ENCODE data around the gene EFNA5.
"Not testable (repeated sequence)": the region's sequence is repeated elsewhere in the genome, so short reads cannot be mapped to it uniquely, and the experiment has no call there.

The EFNA5 gene

GRCh38 chr5:107365320-107366109 lies 305.2 kb downstream of the EFNA5 start:
- peak; percentile 92 for DNase-seq (ENCODE audit: low spot score)

GRCh38 chr5:107364443-107365319 lies 306.1 kb downstream of the EFNA5 start:
- DNase-seq (ENCODE audit: low spot score), result peak; percentile 37

DNA sequence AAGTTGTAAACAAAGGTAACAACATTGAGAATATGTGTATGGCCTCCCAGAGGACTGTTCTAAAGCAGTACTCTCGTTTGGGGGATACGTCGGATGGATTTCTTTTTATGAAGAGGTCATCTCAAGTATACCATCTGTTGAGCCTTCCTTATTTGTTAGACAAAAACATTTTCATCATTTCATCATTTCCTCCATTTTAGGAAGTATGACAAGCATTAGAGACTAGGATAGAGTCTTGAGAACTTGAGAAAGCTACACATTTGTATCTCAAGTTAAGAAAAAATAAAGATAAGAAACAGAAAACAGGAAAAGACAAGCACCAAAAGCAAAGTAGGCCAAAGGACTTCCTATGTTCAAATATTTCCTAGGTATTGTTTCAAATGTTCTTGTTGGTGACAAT lies 307.0 kb downstream of the EFNA5 start:
- DNase-seq (ENCODE audit: low spot score), result no peak

DNA sequence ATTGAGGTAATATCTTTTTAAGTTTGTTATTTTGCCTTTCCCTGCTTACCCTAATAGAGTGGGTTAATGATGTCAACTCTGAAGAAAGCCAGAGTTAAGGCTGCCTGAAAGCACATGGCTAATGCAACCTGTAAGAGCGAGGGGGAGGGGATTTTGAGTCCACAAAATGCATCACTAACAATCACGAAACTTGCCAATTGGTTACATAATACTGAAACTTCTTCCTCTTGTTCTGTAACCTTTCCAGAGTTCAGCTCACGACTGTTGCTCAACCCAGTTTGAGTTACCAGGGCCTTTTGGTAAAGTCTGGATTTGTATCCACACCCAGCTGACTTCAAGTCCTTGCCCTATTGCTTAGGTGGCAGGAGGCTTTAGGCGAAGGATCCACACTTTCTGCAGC lies 308.8 kb downstream of the EFNA5 start:
- DNase-seq (ENCODE audit: low spot score), result peak; percentile 13

DNA sequence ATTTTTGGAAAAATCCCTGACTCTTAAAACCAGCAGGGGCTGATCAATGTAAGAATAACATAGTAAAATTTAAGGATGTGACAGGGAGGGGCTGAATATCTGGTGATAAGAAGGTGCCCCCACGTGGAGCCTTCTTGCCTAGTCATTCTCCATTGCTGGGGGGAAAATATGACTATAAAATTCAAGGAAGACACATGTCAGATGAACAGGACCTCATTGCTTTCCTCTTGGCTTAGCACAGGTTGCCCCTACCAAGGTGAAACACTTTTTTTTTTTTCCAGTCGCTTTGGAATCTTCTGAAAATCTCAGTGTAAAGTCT lies 310.9 kb downstream of the EFNA5 start:
- DNase-seq (ENCODE audit: low spot score), result no peak

DNA sequence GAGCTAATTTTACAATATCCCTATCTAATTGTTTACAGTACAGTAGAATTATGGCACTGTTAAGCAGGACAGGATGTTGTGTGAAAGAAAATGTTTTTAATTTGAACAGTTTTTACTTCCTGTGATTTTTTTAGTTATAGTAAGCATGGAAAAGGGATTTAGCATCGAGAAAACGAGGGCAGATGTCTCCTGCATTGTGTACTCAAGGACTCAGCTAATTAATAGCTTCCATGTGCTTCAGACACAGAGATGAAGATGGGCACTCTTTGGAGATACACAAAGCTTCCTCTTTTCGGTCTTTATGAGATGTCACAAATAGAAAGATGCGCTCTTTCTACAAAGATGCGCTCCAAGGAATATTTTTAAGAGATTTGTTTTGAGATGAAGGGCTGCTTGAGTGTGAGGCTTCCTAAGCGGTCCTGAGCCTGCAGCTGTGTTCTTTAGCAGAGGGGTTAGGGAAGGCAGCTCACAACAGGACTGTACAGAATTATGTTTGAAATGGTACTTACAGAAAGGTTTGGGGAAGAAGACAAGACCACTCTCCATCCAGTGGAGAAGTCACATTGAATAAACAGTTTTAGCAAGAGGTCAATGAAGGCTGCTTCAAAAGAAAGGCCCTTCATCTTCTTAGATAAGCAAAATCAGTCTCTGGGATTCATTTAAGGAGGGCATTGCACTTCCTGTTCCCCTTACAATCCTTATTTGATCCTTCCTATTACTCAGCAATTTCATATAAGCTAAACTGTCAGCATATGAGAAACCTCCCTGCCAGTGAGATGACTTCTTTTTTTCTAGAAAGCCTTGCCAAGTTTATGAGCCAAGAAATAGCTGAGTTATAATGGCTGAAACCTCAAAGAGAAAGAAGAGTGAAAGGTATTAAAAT lies 311.5 kb downstream of the EFNA5 start:
- DNase-seq (ENCODE audit: low spot score), result peak; percentile 17

GRCh38 chr5:107356891-107357290 lies 313.8 kb downstream of the EFNA5 start:
- no peak for DNase-seq (ENCODE audit: low spot score)

DNA sequence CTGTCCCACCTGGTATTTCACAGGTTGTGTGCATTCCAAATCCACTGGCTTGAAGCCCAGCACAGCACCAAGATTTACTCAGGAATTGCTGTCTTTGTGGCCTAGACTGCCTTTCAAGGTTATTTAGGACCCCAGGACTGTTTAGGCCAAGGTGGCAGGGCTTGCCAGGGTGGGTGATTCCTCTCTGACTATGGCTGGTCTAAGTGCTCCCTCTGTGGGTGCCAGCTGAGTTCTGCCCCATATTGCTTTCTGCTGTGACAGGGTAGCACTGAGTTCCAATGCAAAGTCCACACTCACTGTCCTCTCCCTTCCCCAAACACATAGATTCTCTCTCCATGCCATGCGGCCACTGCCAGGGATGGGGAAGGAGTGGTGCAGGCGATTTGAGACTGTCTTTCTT lies 318.2 kb downstream of the EFNA5 start:
- no peak for DNase-seq (ENCODE audit: low spot score)

- not testable (repeated sequence) for DNase-seq (ENCODE audit: low spot score)
Measured at GRCh38 chr5:107346580-107346979, 324.2 kb downstream of the EFNA5 start.

DNA sequence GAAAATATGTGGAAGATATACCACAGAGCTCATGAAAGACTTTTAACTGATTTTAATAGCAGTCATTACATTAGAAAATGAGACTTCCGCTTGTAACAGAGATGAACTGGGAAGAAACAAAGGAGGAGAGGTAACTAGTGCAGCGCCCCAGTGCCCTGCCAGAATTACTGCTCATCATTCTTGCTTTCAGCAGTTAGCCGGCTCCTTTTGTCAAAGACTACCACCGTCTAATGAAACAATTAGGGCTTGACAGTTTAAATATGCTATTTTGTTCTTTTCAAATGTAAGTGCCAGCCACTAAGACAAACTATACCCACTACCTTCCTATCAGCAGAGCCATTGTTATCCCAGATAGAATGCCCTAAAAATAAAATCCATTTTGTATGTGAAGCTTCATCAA lies 328.4 kb downstream of the EFNA5 start:
- no peak for DNase-seq (ENCODE audit: low spot score)

DNA sequence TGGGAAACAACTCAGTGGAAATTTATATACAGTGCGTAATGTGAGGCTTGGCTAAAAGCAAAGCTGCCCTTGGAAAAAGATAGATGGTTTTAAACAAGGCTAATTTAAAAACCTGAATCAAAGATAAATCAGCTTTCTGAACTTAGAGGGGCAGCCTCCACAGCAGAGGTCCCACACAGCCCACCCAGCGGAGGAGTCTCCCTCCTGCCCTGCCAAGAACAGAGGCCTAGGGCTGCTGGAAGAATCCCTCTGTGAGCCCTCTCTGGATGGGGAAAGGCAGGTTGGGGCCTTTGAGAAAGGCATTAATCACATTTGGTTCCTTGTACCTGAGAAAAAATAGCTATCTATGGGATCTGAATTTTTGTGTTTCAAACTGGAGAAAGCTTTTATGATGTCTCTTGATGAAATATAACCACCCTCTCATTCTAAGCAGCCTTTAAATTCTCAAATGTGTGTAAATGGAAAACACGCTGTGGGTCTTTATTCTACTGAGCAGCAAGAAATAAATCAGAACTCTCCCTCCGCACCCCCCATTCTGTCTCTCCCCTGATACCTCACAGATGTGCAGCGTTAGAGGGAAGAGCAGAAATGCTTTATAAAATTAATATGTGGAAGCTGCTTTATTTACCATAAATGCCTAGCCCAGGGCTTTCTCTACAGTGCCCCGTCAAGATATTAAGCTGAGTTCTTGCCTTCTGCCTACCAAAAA lies 329.2 kb downstream of the EFNA5 start:
- DNase-seq (ENCODE audit: low spot score), result no peak

DNA sequence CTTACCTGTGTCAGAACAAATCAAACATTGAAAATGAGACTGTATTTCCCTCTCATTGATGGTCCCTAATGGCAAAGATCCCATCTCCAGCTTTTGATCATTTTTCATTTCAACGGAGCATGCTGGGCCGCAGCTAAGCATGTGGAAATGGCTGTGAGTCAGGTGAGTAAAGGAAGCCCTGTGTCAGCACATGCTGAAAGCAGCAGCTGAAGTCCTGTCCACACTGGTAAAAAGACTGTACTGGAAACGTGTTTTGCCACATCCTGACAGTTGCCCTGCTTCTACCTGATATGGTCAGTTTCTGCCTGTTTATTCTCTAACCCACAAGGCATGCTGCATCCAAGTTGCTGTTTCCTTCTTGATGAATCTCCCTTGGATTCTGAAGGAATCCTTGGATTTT lies 330.1 kb downstream of the EFNA5 start:
- DNase-seq (ENCODE audit: low spot score), result peak; percentile 9

DNA sequence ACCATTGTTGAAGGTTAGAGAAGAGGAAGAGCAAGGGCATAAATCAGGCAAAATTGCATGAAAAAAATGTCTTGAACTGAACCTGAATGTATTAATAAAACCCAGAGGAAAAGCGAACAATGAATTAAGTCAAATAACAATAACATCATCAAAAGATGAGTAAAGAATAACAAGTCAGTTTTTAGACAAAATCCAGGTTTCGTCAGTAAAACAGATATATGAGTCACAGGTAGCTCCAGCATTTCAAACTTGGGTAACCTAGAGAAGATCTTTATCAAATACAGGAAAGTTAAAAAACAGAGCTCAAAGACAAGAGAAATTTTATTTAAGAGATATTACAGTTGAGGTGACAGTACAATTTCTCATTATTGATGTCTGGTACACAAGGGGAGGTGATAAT lies 332.4 kb downstream of the EFNA5 start:
- no peak for DNase-seq (ENCODE audit: low spot score)

DNA sequence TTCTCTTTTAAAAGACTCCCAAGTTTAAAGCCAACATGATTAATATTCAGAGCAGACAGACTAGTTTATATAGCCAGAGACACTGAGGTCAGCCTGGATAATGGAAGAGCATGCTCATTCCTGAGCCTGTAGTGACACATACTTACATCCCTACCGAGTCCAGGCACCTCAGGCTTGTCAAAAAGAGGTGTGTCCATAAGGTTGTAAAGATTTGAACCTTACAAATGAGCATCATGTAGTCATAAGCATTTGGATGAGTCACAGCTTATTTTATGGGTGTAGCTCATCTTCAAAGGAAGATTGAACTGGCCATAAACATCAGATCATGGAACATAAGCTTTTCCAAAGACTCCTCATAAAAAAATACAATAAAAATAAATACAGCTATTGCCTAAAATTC lies 333.5 kb downstream of the EFNA5 start:
- DNase-seq (ENCODE audit: low spot score), result peak; percentile 69

DNA sequence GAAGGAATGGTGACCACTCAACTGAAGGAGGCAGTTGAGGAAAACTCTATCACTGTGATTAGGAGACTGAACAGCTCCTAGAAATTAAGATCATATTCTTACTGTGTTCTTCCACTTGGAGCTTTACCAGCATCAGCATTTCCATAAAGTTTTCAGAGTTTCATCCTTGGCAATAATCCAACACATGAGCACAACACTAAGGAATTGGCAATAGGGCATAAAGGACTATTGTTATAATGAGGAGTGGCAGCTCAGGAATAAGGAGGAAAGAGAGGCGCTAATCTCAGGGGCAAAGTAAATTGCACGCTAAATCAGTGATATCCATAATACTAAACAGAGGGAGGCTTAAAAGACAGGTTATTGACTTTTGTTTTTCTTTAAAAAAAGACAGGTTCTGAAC lies 338.9 kb downstream of the EFNA5 start:
- peak; percentile 42 for DNase-seq (ENCODE audit: low spot score)

DNA sequence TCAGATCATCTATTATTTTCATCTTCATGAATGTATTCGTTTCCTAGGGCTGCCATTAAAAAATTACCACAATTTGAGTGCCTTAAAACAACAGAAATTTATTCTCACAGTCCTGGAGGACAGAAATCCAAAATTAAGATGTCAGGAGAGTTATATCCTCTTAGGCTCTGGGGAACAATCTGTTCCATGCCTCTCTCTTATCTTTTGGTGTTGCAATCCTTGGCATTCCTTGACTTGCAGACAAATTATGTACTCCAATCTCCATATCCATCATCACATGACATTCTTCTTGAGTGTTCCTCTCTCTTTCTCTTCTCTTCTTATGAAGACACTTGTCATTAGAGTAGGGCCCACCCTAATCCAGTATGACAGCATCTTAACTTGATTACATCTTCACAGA lies 339.4 kb downstream of the EFNA5 start:
- DNase-seq (ENCODE audit: low spot score), result no peak

DNA sequence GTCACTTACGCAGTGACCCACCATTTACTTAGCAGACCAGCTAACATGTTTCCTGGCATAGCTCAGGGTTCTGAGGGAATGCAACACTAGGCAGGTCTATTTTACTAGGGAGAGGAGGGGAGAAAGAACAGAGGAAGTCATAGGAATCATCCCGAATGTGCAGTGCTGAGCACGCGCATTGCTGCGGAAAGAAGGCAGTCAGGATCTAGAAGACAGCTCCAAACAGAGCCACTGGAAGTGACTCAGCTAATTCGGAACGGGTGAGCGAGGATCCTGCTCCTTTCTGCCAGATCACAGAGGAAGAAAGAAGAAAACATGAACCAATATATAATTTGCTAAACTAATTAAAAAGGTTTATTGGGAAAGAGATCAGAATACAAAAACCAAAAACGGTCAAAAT lies 339.8 kb downstream of the EFNA5 start:
- DNase-seq (ENCODE audit: low spot score), result no peak

DNA sequence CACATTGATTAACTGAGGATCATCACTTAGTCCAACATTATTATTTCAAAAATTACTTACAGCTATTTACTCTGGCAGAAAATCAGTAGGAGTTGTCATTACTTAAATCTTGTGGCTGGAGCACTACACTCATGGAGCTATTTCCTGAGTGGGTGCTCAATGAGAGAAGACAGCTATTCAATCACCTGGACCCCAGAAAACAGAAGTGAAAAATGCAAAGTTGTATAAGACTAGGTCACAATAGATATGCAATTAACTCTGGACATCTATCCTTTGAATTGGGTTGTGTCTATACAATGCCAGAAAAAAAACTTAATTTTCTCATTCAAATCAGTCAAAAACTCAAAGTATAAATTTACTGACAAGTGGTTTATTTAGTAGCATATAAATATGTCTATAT lies 340.9 kb downstream of the EFNA5 start:
- DNase-seq (ENCODE audit: low spot score), result no peak
